Sigmoid colon (tissue), 7 donors: ENCODE results near the gene SAMD7. TPM values are rescaled to one million over a fixed set of nuclear protein-coding genes. Genes with fewer than 3 reads are reported as not detected.

ENCODE experiments used
- DNase-seq: peaks from one replicate; pipeline ENCODE4 v3.0.0-alpha.2; 2019
- H3K27ac ChIP-seq, 4 donors: fragments of 200-600 bp; sonication (generic); one replicate each; pipeline ENCODE4 v1.5.1; 2016 to 2019; ENCODE audit warnings: mild to moderate bottlenecking in 1 of 4
- H3K27me3 ChIP-seq, 3 donors: fragments of 200-600 bp; sonication (generic); one replicate each; pipeline ENCODE4 v1.5.1; 2019; ENCODE audit warnings: mild to moderate bottlenecking in 1 of 3
- H3K36me3 ChIP-seq, 4 donors: fragments of 200-600 bp; sonication (generic); one replicate each; pipeline ENCODE4 v1.5.1; 2016 to 2019
- H3K4me1 ChIP-seq, 4 donors: fragments of 200-600 bp; sonication (generic); one replicate each; pipeline ENCODE4 v1.5.1; 2017 to 2019
- H3K4me3 ChIP-seq, 4 donors: fragments of 200-600 bp; sonication (generic); one replicate each; pipeline ENCODE4 v1.5.1; 2017 to 2019; ENCODE audit warnings: mild to moderate bottlenecking in 2 of 4, moderate library complexity in 1 of 4
- H3K9me3 ChIP-seq, 4 donors: fragments of 200-600 bp in 3 of 4; sonication (generic) in 3 of 4; one replicate each; pipeline versions ENCODE4 v1.5.1 to v1.6.1; 2013 to 2019
- CTCF ChIP-seq, 4 experiments: fragments of 450-650 bp in 3 of 4; fragments of 200-600 bp in 1 of 4; IDR thresholded peaks; one replicate each; pipeline ENCODE4 v1.5.1; 2016 to 2019; ENCODE audit warnings: antibody characterized with exemption in 4 of 4, mild to moderate bottlenecking in 3 of 4, moderate library complexity in 2 of 4
- EP300 ChIP-seq, 4 donors: sonication (generic); formaldehyde crosslinking; IDR thresholded peaks; one replicate each; pipeline ENCODE4 v1.6.1; 2017; ENCODE audit warnings: antibody characterized with exemption in 4 of 4
- POLR2A ChIP-seq, 2 donors: fragments of 450-650 bp; IDR thresholded peaks; one replicate each; pipeline ENCODE4 v1.6.1; 2016; ENCODE audit warnings: antibody characterized with exemption in 2 of 2, mild to moderate bottlenecking in 2 of 2, moderate library complexity in 2 of 2
- POLR2AphosphoS5 ChIP-seq, 4 donors: sonication (generic); formaldehyde crosslinking; IDR thresholded peaks; one replicate each; pipeline ENCODE4 v1.6.1; 2017; ENCODE audit warnings: antibody characterized with exemption in 4 of 4
- WGBS, 2 donors: extraction: QIAGEN DNeasy Blood & Tissue Kit; methylation state at CpG; one replicate each; pipeline ENCODE4 v1.1.7; 2013; 5-methylcytosine and 5-hydroxymethylcytosine counted together
- intact Hi-C: fragments of 100-400 bp; cut with DNase I; formaldehyde crosslinking; loops from one replicate; pipeline ENCODE4 v1.15.1; 2023
- polyA plus RNA-seq, 3 donors: library from polyadenylated mRNA; stranded (reverse); fragments of 200-250 nt; gene quantifications; one replicate each; pipeline ENCODE4 v1.2.3, GENCODE V29; 2013
- total RNA-seq, 4 donors: library from RNA; depleted of rRNA; stranded (reverse); fragments of >200 nt; gene quantifications; one replicate each; pipeline ENCODE4 v1.1.0, GENCODE V29; 2016
- donor health status: healthy with polysubstance abuse.
- donor health status: Bipolar disorder and iron deficiency.
- donor health status: healthy.

SAMD7 gene
- total and polyA plus RNA-seq, 7 donors: not detected

GRCh38 chr3:169923189-169923588, 11.8 kb downstream of the SAMD7 start:
- H3K9me3 ChIP-seq: no peaks in the 10 kb centered on the region
- H3K27ac ChIP-seq: no peak overlapping the region
- DNase-seq: no peak
- H3K27me3 ChIP-seq: no peaks in the 10 kb centered on the region
- no peak for TF ChIP-seq CTCF (IDR thresholded peaks at IDR 0.05)
- TF ChIP-seq EP300 (IDR thresholded peaks at IDR 0.05): no peak
- H3K4me3 ChIP-seq: no peak overlapping the region
- no peaks in the 10 kb centered on the region for H3K36me3 ChIP-seq
- WGBS, 2 donors: 12 to 48% methylated on average over 8 of the region's 8 CpGs
- intact Hi-C loops: no loop called here
- no peaks in the 10 kb centered on the region for H3K4me1 ChIP-seq

- Histone ChIP-seq H3K9me3 (no peaks in the 10 kb centered on the region), H3K27ac (no peak overlapping the region), H3K4me3 (no peak overlapping the region), H3K27me3 (no peaks in the 10 kb centered on the region), H3K36me3 (no peaks in the 10 kb centered on the region), H3K4me1 (no peaks in the 10 kb centered on the region)
- no peak for TF ChIP-seq POLR2A (IDR thresholded peaks at IDR 0.05)
- no peak for TF ChIP-seq POLR2AphosphoS5 (IDR thresholded peaks at IDR 0.05)
- no peak for TF ChIP-seq CTCF (IDR thresholded peaks at IDR 0.05)
- no peak for TF ChIP-seq EP300 (IDR thresholded peaks at IDR 0.05)
- intact Hi-C loops: no loop called here
- DNase-seq: no peak
- 53 to 84% methylated on average over 1 of the region's 1 CpG for WGBS, 2 donors
Observed at GRCh38 chr3:169923831-169924230, 12.5 kb downstream of the SAMD7 start.

- Histone ChIP-seq H3K9me3 (no peaks in the 10 kb centered on the region), H3K4me1 (no peaks in the 10 kb centered on the region), H3K36me3 (no peaks in the 10 kb centered on the region), H3K27ac (no peak overlapping the region), H3K27me3 (no peaks in the 10 kb centered on the region), H3K4me3 (no peak overlapping the region)
- TF ChIP-seq POLR2A (IDR thresholded peaks at IDR 0.05): no peak
- TF ChIP-seq EP300 (IDR thresholded peaks at IDR 0.05): no peak
- TF ChIP-seq POLR2AphosphoS5 (IDR thresholded peaks at IDR 0.05): no peak
- TF ChIP-seq CTCF (IDR thresholded peaks at IDR 0.05): no peak
- WGBS, 2 donors: 73 to 80% methylated on average over 3 of the region's 3 CpGs
- DNase-seq: no peak
- intact Hi-C loops: no loop called here
Observed at GRCh38 chr3:169929830-169930519, 18.6 kb downstream of the SAMD7 start.

GRCh38 chr3:169930843-169931242, 19.5 kb downstream of the SAMD7 start:
- 93 to 99% methylated on average over 3 of the region's 3 CpGs for WGBS, 2 donors
- intact Hi-C loops: no loop called here

More at GRCh38 chr3:169930843-169931242, 19.5 kb downstream of the SAMD7 start:
- H3K36me3 ChIP-seq: no peaks in the 10 kb centered on the region
- no peak for DNase-seq
- no peak overlapping the region for H3K4me3 ChIP-seq
- no peak for TF ChIP-seq POLR2A (IDR thresholded peaks at IDR 0.05)
- TF ChIP-seq POLR2AphosphoS5 (IDR thresholded peaks at IDR 0.05): no peak
- TF ChIP-seq CTCF (IDR thresholded peaks at IDR 0.05): no peak
- TF ChIP-seq EP300 (IDR thresholded peaks at IDR 0.05): no peak
- no peaks in the 10 kb centered on the region for H3K4me1 ChIP-seq
- no peaks in the 10 kb centered on the region for H3K9me3 ChIP-seq
- H3K27ac ChIP-seq: no peak overlapping the region
- no peaks in the 10 kb centered on the region for H3K27me3 ChIP-seq
